PC-9 (cell line): Measurements from ENCODE around the gene PITPNC1. TPM values are rescaled to one million over a fixed set of nuclear protein-coding genes. Genes with fewer than 3 reads are reported as not detected.

ENCODE experiments used
- BruUV-seq: library from RNA; stranded (reverse); fragments of 400-500 nt; replicated peaks from 2 replicates; lab custom pipeline; 2021; lab: Mats Ljungman, UMichigan
- CTCF ChIA-PET: fragments of 300-600 bp; sonication (Branson Sonifier 250); formaldehyde crosslinking; loops from one replicate; lab custom pipeline; 2022; ENCODE audit warnings: antibody characterized with exemption; lab: Charles Lee
- POLR2A ChIA-PET: fragments of 300-600 bp; sonication (Branson Sonifier 250); formaldehyde crosslinking; loops from one replicate; lab custom pipeline; 2022; ENCODE audit warnings: antibody characterized with exemption; ENCODE audit not compliant: unreplicated experiment; lab: Charles Lee
- DNase-seq, 2 experiments: peaks; one replicate each; pipeline versions ENCODE4 v3.0.0 to v3.0.0-alpha.2; 2015 to 2022; ENCODE audit warnings: mixed read lengths in 1 of 2
- H2AFZ ChIP-seq: fragments of 200-600 bp; sonication (generic); 2 replicates; pipeline ENCODE4 v1.8.1; 2017; ENCODE audit warnings: antibody characterized with exemption
- H3F3A ChIP-seq: fragments of 200-600 bp; sonication (generic); 2 replicates; pipeline ENCODE4 v1.8.1; 2017; ENCODE audit warnings: antibody characterized with exemption, mild to moderate bottlenecking, low read depth; ENCODE audit not compliant: insufficient read depth
- H3K27ac ChIP-seq: fragments of 200-600 bp; sonication (generic); 2 replicates; pipeline ENCODE4 v1.6.1; 2016; ENCODE audit warnings: mixed run types
- H3K27me3 ChIP-seq: fragments of 200-600 bp; sonication (generic); 2 replicates; pipeline ENCODE4 v1.6.1; 2016; ENCODE audit warnings: low read depth, mixed run types; ENCODE audit not compliant: insufficient read depth
- H3K36me3 ChIP-seq: fragments of 200-600 bp; sonication (generic); 2 replicates; pipeline ENCODE4 v1.6.1; 2016; ENCODE audit warnings: low read depth, mixed run types
- H3K4me1 ChIP-seq: fragments of 200-600 bp; sonication (generic); replicated peaks from 2 replicates; pipeline ENCODE4 v1.6.1; 2016; ENCODE audit warnings: mixed run types; ENCODE audit not compliant: insufficient read depth
- H3K4me2 ChIP-seq: fragments of 200-600 bp; sonication (generic); 2 replicates; pipeline ENCODE4 v1.6.1; 2017; ENCODE audit warnings: mixed run types
- H3K4me3 ChIP-seq: fragments of 200-600 bp; sonication (generic); 2 replicates; pipeline ENCODE4 v1.6.1; 2016; ENCODE audit warnings: mixed run types
- H3K79me2 ChIP-seq: fragments of 200-600 bp; sonication (generic); 2 replicates; pipeline ENCODE4 v1.6.1; 2017; ENCODE audit warnings: low read depth, mixed run types
- H3K9me2 ChIP-seq: fragments of 200-600 bp; sonication (generic); 2 replicates; pipeline ENCODE4 v1.8.1; 2017; ENCODE audit warnings: mild to moderate bottlenecking; ENCODE audit not compliant: insufficient read depth
- H3K9me3 ChIP-seq: fragments of 200-600 bp; sonication (generic); 2 replicates; pipeline ENCODE4 v1.8.1; 2016; ENCODE audit warnings: low read depth; ENCODE audit not compliant: insufficient read depth
- H4K20me1 ChIP-seq: fragments of 200-600 bp; sonication (generic); 2 replicates; pipeline ENCODE4 v1.8.1; 2017; ENCODE audit not compliant: insufficient read depth
- CTCF ChIP-seq: fragments of 200-600 bp; sonication (generic); conservative IDR thresholded peaks from 2 replicates; pipeline ENCODE4 v1.6.1; 2017; ENCODE audit warnings: mixed run types, antibody characterized with exemption, mild to moderate bottlenecking, moderate library complexity
- EZH2 ChIP-seq: fragments of 200-600 bp; sonication (generic); IDR thresholded peaks from 2 replicates; pipeline ENCODE4 v1.8.0; 2017; ENCODE audit warnings: antibody characterized with exemption, low read depth
- intact Hi-C: fragments of 100-400 bp; cut with micrococcal nuclease; formaldehyde crosslinking; loops from one replicate; pipeline ENCODE4 v1.10.0; 2022; ENCODE audit not compliant: unreplicated experiment
- total RNA-seq: library from RNA; stranded (reverse); gene quantifications from 2 replicates; pipeline ENCODE4 v1.2.3, GENCODE V29; 2021

Gene PITPNC1
- total RNA-seq, 1 experiment from 2014 or later = 6.0 TPM

GRCh38 chr17:67467500-67468455 is 90.7 kb downstream of the PITPNC1 start:
- H3K9me3 ChIP-seq = no peaks in the 10 kb centered on the region
- POLR2A ChIA-PET = interaction anchor here (0.6 kb wide), 2 partner anchors 21 to 1164 kb away, joined by 5 to 6 read pairs; no protein-coding TSS in a partner anchor
- no peaks in the 10 kb centered on the region for H3K79me2 ChIP-seq
- no peaks in the 10 kb centered on the region for H4K20me1 ChIP-seq
- no peaks in the 10 kb centered on the region for H3K9me2 ChIP-seq
- no peaks in the 10 kb centered on the region for H3K4me1 ChIP-seq
- no TSS peak for BruUV-seq
- H2AFZ ChIP-seq = no peak overlapping the region
- CTCF ChIA-PET = interaction anchor here (0.7 to 1.2 kb wide), 2 partner anchors 10 to 24 kb away, joined by 3 to 12 read pairs; no protein-coding TSS in a partner anchor
- no peak for DNase-seq
- H3K4me3 ChIP-seq = no peak overlapping the region
- no peak overlapping the region for H3K4me2 ChIP-seq
- no peaks in the 10 kb centered on the region for H3K36me3 ChIP-seq
- no peak for TF ChIP-seq CTCF
- no peak for TF ChIP-seq EZH2
- H3K27me3 ChIP-seq = no peaks in the 10 kb centered on the region
- H3K27ac ChIP-seq = no peak overlapping the region
- no peaks in the 10 kb centered on the region for H3F3A ChIP-seq
- intact Hi-C loops = no loop called here

- H3K9me3 ChIP-seq = no peaks in the 10 kb centered on the region
- H3F3A ChIP-seq = no peaks in the 10 kb centered on the region
- no peaks in the 10 kb centered on the region for H3K9me2 ChIP-seq
- H3K4me2 ChIP-seq = no peak overlapping the region
- peak in 1 of 2 experiments; percentile 16 for DNase-seq
- no TSS peak for BruUV-seq
- H3K79me2 ChIP-seq = no peaks in the 10 kb centered on the region
- no peaks in the 10 kb centered on the region for H4K20me1 ChIP-seq
- no peaks in the 10 kb centered on the region for H3K4me1 ChIP-seq
- ChIA-PET CTCF (interaction anchor here (1.2 kb wide), 1 partner anchor 8 kb away, joined by 3 read pairs; no protein-coding TSS in a partner anchor), POLR2A (no interaction called here)
- intact Hi-C loops = no loop called here
- H3K27me3 ChIP-seq = no peaks in the 10 kb centered on the region
- no peak overlapping the region for H3K4me3 ChIP-seq
- TF ChIP-seq EZH2 (no peak), CTCF (no peak)
- no peaks in the 10 kb centered on the region for H3K36me3 ChIP-seq
- H2AFZ ChIP-seq = no peak overlapping the region
- H3K27ac ChIP-seq = no peak overlapping the region
These were observed 92.3 kb downstream of the PITPNC1 start for GRCh38 chr17:67469208-67469980.

GRCh38 chr17:67470163-67470562 is 93.1 kb downstream of the PITPNC1 start:
- CTCF ChIA-PET = no interaction called here
- no peaks in the 10 kb centered on the region for H3K9me2 ChIP-seq
- H3K27me3 ChIP-seq = no peaks in the 10 kb centered on the region
- H2AFZ ChIP-seq = no peak overlapping the region
- H3K9me3 ChIP-seq = no peaks in the 10 kb centered on the region
- intact Hi-C loops = no loop called here
- H3K27ac ChIP-seq = no peak overlapping the region
- H3K4me2 ChIP-seq = no peak overlapping the region
- H3K4me1 ChIP-seq = no peaks in the 10 kb centered on the region
- no peaks in the 10 kb centered on the region for H3F3A ChIP-seq
- BruUV-seq = no TSS peak
- POLR2A ChIA-PET = no interaction called here
- no peak for TF ChIP-seq EZH2
- no peak for TF ChIP-seq CTCF
- no peak overlapping the region for H3K4me3 ChIP-seq
- no peaks in the 10 kb centered on the region for H4K20me1 ChIP-seq
- no peak for DNase-seq
- H3K36me3 ChIP-seq = no peaks in the 10 kb centered on the region
- H3K79me2 ChIP-seq = no peaks in the 10 kb centered on the region
